Effector CD4-positive, alpha-beta T cell (primary cell): ENCODE measurements around the gene CDH6.

Experiments
- DNase-seq: peaks from one replicate; pipeline ENCODE4 v3.0.0-alpha.2; 2020

Gene CDH6

DNA sequence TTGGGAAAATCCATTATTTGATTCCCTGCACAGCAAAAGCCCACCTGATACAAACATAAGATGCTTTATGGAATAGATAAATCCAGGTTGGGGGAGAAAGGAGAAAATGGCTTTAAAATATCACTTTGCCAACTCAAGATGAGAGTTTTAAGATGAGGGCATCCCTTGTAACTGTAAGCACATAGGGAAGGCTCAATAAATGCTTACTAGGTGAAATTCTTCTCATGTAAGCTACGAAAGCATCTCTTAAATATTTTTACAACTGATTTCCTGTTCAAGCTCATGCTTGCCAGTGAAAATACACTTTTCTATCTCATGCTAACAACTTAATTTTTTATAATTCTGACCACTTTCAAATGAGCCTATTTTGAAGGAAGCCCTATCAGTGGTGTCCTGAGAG, 11.5 kb downstream of the CDH6 start:
- no peak for DNase-seq

DNA sequence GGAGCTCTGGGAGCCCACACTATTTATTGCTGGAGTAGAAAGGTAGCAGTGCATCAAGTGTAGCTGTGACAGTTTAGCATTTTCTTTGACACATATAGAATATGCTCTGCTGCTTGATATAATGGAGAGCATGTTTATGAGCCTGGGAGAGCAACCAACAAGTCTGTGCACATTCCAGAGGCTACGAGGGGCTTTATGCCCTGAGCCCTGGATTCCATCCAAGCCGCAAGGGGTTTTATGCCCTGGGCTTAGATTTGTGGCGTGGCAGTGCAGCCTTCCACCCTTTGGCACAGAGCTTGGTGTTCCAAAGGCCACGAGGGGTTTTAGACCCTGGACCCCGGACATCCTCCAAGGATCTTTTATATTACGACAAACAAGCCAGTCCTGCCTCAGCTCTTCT, 14.6 kb downstream of the CDH6 start:
- DNase-seq: no peak

DNA sequence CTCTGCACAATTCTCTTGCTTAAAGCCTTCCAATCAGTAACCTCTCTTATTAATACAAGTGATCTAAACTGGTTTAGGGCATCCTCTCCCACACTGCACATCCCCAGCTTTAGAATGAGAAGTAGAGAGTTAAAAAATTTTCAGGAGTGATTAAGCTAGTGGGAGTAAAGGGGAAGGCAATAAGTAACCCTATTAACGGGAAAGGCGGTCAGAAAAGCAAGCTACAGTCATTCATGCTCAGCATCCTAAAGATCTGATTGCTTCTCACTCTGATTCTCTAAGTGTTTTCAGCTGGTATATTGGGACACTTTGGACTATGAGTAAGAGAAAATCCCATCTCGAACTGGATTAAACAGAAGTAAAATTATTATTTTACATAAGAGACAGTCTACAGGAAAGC, 15.8 kb downstream of the CDH6 start:
- no peak for DNase-seq

- DNase-seq: no peak
Observed at GRCh38 chr5:31211098-31211497, 17.6 kb downstream of the CDH6 start.

DNA sequence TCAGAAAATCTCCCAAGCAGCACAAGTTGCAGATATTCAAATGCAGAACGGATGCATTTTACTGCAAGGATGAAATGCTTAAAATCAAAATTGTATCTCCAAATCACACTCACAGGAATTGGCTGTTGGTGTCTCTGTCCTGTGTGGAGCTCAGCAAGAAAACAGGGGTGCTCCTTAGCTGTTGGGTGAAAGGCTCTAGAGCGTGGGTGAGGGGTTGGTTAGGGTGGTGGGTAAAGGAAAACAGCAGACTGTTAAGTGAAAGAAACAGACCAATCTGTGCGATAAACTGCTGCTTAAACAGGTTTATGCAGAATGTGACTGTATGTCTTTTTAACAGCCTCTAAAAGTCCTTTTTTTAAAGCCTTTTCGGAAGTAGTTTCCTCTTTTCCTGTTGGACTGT, 19.8 kb downstream of the CDH6 start:
- DNase-seq: no peak

DNA sequence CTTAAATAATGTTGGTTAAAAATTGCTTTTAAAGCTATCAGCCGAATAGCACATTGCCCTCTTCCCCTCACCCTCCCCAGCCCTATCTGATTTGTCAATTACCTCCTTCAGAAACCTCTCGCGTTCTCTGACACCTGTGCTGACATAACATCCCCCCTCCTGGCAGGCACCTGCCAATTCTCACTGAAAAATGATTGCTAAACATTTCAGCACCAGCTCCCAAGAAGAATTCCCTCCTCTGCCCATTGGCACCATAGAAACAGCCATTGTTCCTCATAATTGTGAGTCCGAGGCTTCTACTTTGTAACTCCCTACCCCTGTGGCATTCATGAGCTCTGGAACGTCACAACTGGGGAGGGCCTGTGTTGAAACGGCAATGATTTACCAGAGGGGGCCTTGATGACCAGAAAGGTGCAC, 20.2 kb downstream of the CDH6 start:
- DNase-seq: no peak

GRCh38 chr5:31214229-31214628, 20.7 kb downstream of the CDH6 start:
- no peak for DNase-seq

DNA sequence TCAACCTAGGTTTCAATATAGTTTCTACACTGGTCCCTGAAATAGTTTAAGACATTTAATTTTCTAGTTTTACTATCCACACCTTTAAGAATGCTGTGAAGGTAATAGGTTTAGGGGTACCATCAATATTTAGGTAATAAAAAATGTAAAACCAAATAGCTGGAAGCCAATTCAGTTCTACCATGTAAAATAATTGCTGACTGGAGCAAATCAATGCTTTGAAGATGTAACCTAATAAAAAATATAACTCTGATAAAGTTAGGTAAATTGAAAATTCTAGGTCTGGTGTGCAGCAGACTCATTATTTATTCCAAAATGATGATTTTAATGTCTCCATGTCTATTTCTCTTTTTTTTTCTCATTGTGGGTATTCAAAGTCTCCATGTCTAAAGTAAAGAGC, 21.8 kb downstream of the CDH6 start:
- no peak for DNase-seq

- DNase-seq: no peak
Observed at GRCh38 chr5:31217446-31217845, 24.0 kb downstream of the CDH6 start.

DNA sequence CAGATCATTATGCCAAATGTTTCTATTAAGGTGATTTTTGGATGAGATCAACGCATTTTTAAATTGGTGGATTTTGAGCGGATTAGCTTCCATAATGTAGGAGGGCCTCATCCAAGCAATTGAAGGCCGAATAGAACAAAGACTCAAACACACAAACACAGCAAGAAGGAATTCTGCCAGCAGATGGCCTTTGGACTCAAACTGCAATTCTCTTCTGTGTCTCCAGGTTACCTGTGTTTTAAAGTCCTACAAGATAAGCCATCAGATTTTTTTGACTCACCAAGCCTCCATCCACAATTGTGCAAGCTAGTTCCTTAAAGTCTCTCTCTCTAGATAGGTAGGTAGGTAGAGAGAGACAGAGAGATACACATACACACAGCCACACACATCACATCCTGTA, 25.5 kb downstream of the CDH6 start:
- DNase-seq: no peak

GRCh38 chr5:31221001-31221400, 27.5 kb downstream of the CDH6 start:
- no peak for DNase-seq

GRCh38 chr5:31225118-31225517, 31.6 kb downstream of the CDH6 start:
- DNase-seq: no peak

- DNase-seq: no peak
Observed at GRCh38 chr5:31225613-31226012, 32.1 kb downstream of the CDH6 start.

DNA sequence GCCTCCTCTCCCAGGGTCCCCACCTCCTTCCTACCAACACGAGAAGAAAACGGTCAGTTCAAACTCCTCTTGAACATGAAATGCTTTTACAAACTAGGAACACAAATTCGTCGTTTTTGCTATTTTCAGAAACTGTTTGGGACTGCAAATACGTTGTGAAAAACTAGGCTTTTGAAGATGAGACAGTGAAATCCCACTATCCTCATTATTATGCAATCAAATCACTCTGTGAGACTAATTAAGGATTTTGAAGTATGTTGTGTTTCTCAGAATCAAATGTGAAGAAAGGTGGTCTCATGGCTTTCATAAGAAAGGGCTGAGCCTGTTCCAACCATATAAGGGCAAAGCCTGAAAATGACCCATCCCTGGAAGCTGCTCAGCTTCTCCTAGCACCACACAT, 33.2 kb downstream of the CDH6 start:
- no peak for DNase-seq

- no peak for DNase-seq
Observed at GRCh38 chr5:31229266-31229665, 35.8 kb downstream of the CDH6 start.

GRCh38 chr5:31231177-31231838, 37.8 kb downstream of the CDH6 start:
- no peak for DNase-seq

DNA sequence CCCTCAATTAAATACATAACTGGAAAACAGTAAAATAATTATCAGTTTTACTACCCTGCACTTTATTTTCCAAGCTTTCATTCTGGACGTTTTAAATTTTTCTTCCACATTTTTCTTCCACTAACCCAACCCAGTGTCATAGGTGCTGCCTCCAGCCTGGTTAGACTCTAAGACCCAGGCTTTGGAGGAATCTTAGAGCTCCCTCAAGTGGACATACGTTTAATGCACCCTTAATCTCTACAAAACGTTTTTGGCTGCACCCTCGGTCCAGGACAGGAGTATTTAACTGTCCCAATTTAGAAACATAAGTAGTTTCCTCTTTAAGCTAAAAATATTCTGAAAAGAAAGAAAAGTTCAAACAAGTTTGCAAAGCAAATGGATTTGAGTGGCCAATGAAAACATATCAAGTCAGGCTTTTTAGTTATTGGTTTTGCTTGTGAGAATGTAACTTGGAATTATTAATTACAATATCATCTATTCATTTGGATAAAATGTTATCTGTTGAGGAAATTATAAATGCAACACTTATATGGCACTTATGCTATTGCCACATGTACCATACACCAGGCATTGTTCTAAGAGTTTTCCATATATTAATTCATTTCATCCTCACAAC, 38.9 kb downstream of the CDH6 start:
- DNase-seq: no peak

DNA sequence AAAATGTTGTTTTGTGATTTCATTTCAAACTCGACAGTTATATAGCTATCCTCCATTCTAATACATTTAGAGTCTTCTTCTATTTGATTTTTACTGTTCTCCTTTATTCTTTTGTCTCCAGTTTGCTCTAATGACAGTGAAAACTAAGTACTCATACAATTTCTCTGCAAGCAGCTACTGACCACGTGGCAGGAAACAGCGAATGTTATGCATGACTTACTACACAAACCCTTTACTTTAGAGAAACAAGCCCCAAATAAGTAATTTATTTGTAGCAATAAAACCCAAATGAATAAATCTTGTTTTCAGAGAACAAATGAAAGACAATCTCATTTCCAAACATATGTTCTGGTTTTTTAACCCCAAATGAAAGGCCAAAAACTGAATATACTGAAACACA, 41.9 kb downstream of the CDH6 start:
- no peak for DNase-seq

DNA sequence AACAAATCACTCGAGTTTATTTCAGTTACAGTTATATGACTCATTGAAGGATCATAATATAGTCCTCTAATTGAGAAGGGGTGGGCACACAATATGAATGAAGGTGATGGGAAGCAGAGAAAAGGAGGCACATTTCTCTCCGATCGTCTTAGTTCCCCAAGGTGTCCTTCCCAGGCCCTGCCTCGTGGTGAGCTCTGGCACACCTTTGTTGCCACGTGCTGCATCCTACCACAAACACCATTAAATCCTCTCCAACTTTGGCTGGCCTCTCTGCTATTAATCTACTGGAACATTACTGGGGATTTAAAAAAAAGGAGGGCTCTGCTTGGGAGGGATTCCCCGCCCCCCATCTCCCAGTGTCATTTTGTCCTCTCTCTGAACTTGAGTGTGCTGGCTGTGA, 42.9 kb downstream of the CDH6 start:
- DNase-seq: no peak

DNA sequence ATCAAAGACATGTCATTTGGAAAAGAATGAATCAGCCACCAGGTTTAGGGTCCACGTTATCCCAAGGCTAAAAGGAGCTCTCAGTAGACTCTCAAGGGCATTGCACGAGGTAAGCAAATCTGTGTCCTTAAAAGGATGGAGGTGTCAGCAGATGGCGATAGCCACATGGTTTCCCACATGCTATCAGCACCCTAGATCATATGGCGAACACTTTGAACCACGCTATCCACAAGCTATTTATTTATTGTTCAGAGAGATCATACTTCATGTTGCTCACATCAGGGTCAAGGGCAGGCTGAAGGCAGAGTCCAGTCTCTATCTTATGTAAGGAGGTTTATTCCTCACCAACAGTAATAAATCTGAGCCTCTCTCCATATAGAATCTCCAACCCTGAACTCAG, 43.7 kb downstream of the CDH6 start:
- no peak for DNase-seq

DNA sequence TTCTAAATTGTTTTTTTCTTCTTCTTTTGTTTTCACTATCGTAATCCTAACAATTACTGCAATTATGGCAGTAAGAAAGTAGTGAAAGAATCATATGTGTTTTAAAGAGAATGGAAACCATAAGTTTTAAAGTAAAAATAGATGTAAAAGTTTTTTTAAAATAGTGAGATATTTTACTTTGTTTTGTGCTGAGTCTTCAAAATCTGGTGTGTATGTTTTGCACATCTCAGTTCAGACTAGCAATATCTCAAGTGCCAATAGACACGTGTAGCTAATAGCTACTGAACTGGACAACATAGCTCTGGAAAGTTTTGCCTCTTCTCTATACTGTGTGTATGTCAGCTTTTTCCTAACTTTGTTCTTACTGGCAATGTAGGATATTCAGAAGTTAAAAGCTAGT, 45.0 kb downstream of the CDH6 start:
- no peak for DNase-seq

- DNase-seq: no peak
Observed at GRCh38 chr5:31244921-31245320, 51.4 kb downstream of the CDH6 start.

GRCh38 chr5:31247381-31247780, 53.9 kb downstream of the CDH6 start:
- DNase-seq: no peak

DNA sequence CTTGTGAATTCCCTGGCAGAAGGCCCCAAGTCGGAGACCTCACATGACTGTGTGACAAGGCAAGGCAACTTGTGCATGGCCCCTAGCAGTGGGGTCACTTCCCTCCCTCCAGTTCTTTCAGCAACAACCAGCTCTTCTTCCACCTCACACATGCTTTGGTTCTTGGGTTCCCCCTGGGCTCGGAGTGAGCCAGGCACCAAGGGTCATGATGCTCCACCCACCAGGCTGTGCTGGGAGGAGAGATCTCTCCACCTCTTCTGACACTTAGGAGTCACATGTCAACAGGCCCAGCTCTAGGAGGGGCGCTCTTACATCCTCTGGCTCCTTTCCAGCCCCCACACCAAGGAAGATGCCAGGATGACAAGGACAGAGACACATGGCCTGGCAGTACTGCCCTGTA, 56.7 kb downstream of the CDH6 start:
- DNase-seq: no peak

GRCh38 chr5:31251032-31251431, 57.5 kb downstream of the CDH6 start:
- DNase-seq: no peak
